IMR-90 (cell line): ENCODE measurements around the gene SLAMF8. TPM values are rescaled to one million over a fixed set of nuclear protein-coding genes. Genes with fewer than 3 reads are reported as not detected.

Experiments used
- ATAC-seq: fragments of 200-7000 bp; cut with Tn5 transposase; 2 replicates; pipeline ENCODE4 v1.9.1; 2020; ENCODE audit warnings: low read depth, mild to moderate bottlenecking, moderate library complexity
- BruUV-seq: library from RNA; stranded (reverse); fragments of 400-500 nt; replicated peaks from 2 replicates; lab custom pipeline; 2021; lab: Mats Ljungman, UMichigan
- CTCF ChIA-PET: fragments of 300-600 bp; formaldehyde crosslinking; extraction: SDS; loops from one replicate; lab custom pipeline; 2021; ENCODE audit warnings: antibody characterized with exemption; lab: Yijun Ruan, JAX
- POLR2A ChIA-PET: fragments of 300-600 bp; sonication (Branson Sonifier 250); formaldehyde crosslinking; loops from one replicate; lab custom pipeline; 2022; ENCODE audit warnings: antibody characterized with exemption; ENCODE audit not compliant: unreplicated experiment; lab: Charles Lee
- DNase-seq: peaks from one replicate; pipeline ENCODE4 v3.0.0; 2013
- H2AFZ ChIP-seq: replicated peaks from 2 replicates; pipeline ENCODE3; 2013; ENCODE audit warnings: low read length, mild to moderate bottlenecking; ENCODE audit not compliant: poor library complexity
- H2AK5ac ChIP-seq: 2 replicates; pipeline ENCODE4 v1.6.1; 2013; ENCODE audit warnings: low read depth, low read length, inconsistent platforms
- H2AK9ac ChIP-seq: replicated peaks from 2 replicates; pipeline ENCODE3; 2013; ENCODE audit warnings: mild to moderate bottlenecking, low read depth, low read length, moderate library complexity; ENCODE audit not compliant: poor library complexity
- H2BK120ac ChIP-seq: 2 replicates; pipeline ENCODE4 v1.6.1; 2013; ENCODE audit warnings: low read depth, low read length, inconsistent platforms
- H2BK15ac ChIP-seq: 3 replicates; pipeline ENCODE4 v1.6.1; 2013; ENCODE audit warnings: low read depth, low read length, inconsistent platforms
- H2BK20ac ChIP-seq: 2 replicates; pipeline ENCODE4 v1.6.1; 2013; ENCODE audit warnings: low read depth, mild to moderate bottlenecking, inconsistent platforms, low read length, moderate library complexity
- H2BK5ac ChIP-seq: 2 replicates; pipeline ENCODE4 v1.6.1; 2013; ENCODE audit warnings: mild to moderate bottlenecking, low read depth, low read length, inconsistent platforms; ENCODE audit not compliant: poor library complexity, severe bottlenecking
- H3K14ac ChIP-seq: replicated peaks from 2 replicates; pipeline ENCODE4 v1.6.1; 2013; ENCODE audit warnings: low read depth, low read length, inconsistent platforms
- H3K18ac ChIP-seq: 2 replicates; pipeline ENCODE4 v1.6.1; 2013; ENCODE audit warnings: low read depth, low read length, control low read depth
- H3K23ac ChIP-seq: 2 replicates; pipeline ENCODE4 v1.6.1; 2013; ENCODE audit warnings: low read depth, low read length, inconsistent platforms
- H3K27ac ChIP-seq: 2 replicates; pipeline ENCODE4 v1.5.1; 2013; ENCODE audit warnings: mild to moderate bottlenecking, control low read depth, low read length; ENCODE audit not compliant: insufficient read depth
- H3K27me3 ChIP-seq: 2 replicates; pipeline ENCODE4 v1.6.1; 2013; ENCODE audit warnings: low read length; ENCODE audit not compliant: control insufficient read depth, insufficient read depth
- H3K36me3 ChIP-seq: 2 replicates; pipeline ENCODE4 v1.6.1; 2013; ENCODE audit warnings: low read length, mixed read lengths; ENCODE audit not compliant: control insufficient read depth, insufficient read depth
- H3K4ac ChIP-seq: 2 replicates; pipeline ENCODE4 v1.6.1; 2013; ENCODE audit warnings: low read depth, low read length, inconsistent platforms
- H3K4me1 ChIP-seq: 2 replicates; pipeline ENCODE4 v1.6.1; 2013; ENCODE audit warnings: low read length, mixed read lengths; ENCODE audit not compliant: control insufficient read depth, insufficient read depth
- H3K4me2 ChIP-seq: 2 replicates; pipeline ENCODE4 v1.6.1; 2013; ENCODE audit warnings: low read depth, mild to moderate bottlenecking, control low read depth, low read length, moderate library complexity
- H3K4me3 ChIP-seq: 2 replicates; pipeline ENCODE4 v1.5.1; 2013; ENCODE audit warnings: low read depth, mild to moderate bottlenecking, control low read depth, low read length, moderate library complexity; ENCODE audit not compliant: insufficient read depth
- H3K56ac ChIP-seq: 2 replicates; pipeline ENCODE4 v1.6.1; 2013; ENCODE audit warnings: low read length, inconsistent platforms; ENCODE audit not compliant: insufficient read depth; ENCODE audit errors: extremely low read depth
- H3K79me1 ChIP-seq, 2 experiments: 2 replicates each; pipeline ENCODE4 v1.6.1; 2013; ENCODE audit warnings: low read length in 2 of 2, inconsistent platforms in 1 of 2, low read depth in 1 of 2
- H3K9ac ChIP-seq: 2 replicates; pipeline ENCODE4 v1.6.1; 2013; ENCODE audit warnings: low read depth, low read length, control low read depth
- H3K9me1 ChIP-seq: 2 replicates; pipeline ENCODE4 v1.6.1; 2013; ENCODE audit warnings: low read length, inconsistent platforms; ENCODE audit not compliant: insufficient read depth
- H3K9me3 ChIP-seq: 2 replicates; pipeline ENCODE4 v1.6.1; 2013; ENCODE audit warnings: low read length; ENCODE audit not compliant: control insufficient read depth, insufficient read depth
- H4K20me1 ChIP-seq: 2 replicates; pipeline ENCODE4 v1.6.1; 2013; ENCODE audit warnings: low read length, inconsistent platforms; ENCODE audit not compliant: insufficient read depth
- H4K5ac ChIP-seq: 2 replicates; pipeline ENCODE4 v1.6.1; 2013; ENCODE audit warnings: mild to moderate bottlenecking, low read depth, low read length, control low read depth
- H4K8ac ChIP-seq, 2 experiments: 2 replicates each; pipeline ENCODE4 v1.6.1; 2013; ENCODE audit warnings: low read depth in 2 of 2, low read length in 2 of 2, control low read depth in 1 of 2, inconsistent platforms in 1 of 2
- H4K91ac ChIP-seq: 2 replicates; pipeline ENCODE4 v1.6.1; 2013; ENCODE audit warnings: low read depth, low read length, inconsistent platforms; ENCODE audit not compliant: insufficient read depth
- BHLHE40 ChIP-seq: fragments of 150-350 bp; IDR thresholded peaks from 2 replicates; pipeline ENCODE4 v1.6.1; 2016; ENCODE audit warnings: mild to moderate bottlenecking, low read depth, low read length
- CEBPB ChIP-seq: IDR thresholded peaks from 2 replicates; pipeline ENCODE4 v1.6.1; 2012; ENCODE audit warnings: low read depth, low read length, improper control_type of control experiment
- CHD1 ChIP-seq: IDR thresholded peaks from 2 replicates; pipeline ENCODE4 v1.6.1; 2012; ENCODE audit warnings: low read depth, low read length, improper control_type of control experiment
- FOS ChIP-seq: fragments of 150-350 bp; IDR thresholded peaks from 2 replicates; pipeline ENCODE4 v1.6.1; 2016; ENCODE audit warnings: low read depth, low read length
- MAFK ChIP-seq: IDR thresholded peaks from 2 replicates; pipeline ENCODE4 v1.6.1; 2012; ENCODE audit warnings: low read depth, low read length, improper control_type of control experiment
- MAZ ChIP-seq: IDR thresholded peaks from 2 replicates; pipeline ENCODE4 v1.6.1; 2012; ENCODE audit warnings: low read depth, mild to moderate bottlenecking, low read length, improper control_type of control experiment, moderate library complexity, borderline replicate concordance
- MXI1 ChIP-seq: IDR thresholded peaks from 2 replicates; pipeline ENCODE4 v1.6.1; 2012; ENCODE audit warnings: low read depth, mild to moderate bottlenecking, low read length, moderate library complexity, borderline replicate concordance
- NFE2L2 ChIP-seq: fragments of 150-350 bp; IDR thresholded peaks from 2 replicates; pipeline ENCODE4 v1.6.1; 2016; ENCODE audit warnings: low read depth, mild to moderate bottlenecking, low read length
- POLR2A ChIP-seq: IDR thresholded peaks from 2 replicates; pipeline ENCODE4 v1.6.1; 2012; ENCODE audit warnings: mild to moderate bottlenecking, low read depth, low read length
- RAD21 ChIP-seq: IDR thresholded peaks from 2 replicates; pipeline ENCODE4 v1.6.1; 2012; ENCODE audit warnings: low read length, improper control_type of control experiment
- RCOR1 ChIP-seq: IDR thresholded peaks from 2 replicates; pipeline ENCODE4 v1.6.1; 2012; ENCODE audit warnings: mild to moderate bottlenecking, low read length, improper control_type of control experiment; ENCODE audit not compliant: insufficient replicate concordance
- RFX5 ChIP-seq: IDR thresholded peaks from 2 replicates; pipeline ENCODE4 v1.8.0; 2012; ENCODE audit warnings: low read depth, mild to moderate bottlenecking, low read length, moderate library complexity
- SMC3 ChIP-seq: fragments of 150-350 bp; IDR thresholded peaks from 2 replicates; pipeline ENCODE4 v1.6.1; 2016; ENCODE audit warnings: low read depth, mild to moderate bottlenecking, antibody characterized with exemption, low read length, moderate library complexity
- WGBS, 2 experiments: methylation state at CpG; one replicate each; pipeline versions ENCODE4 v1.1.5 to v1.1.7; 2013; ENCODE audit warnings: missing lambda C conversion rate in 2 of 2; ENCODE audit not compliant: insufficient read length in 1 of 2; ENCODE audit errors: extremely low coverage in 2 of 2; 5-methylcytosine and 5-hydroxymethylcytosine counted together
- dilution Hi-C: fragments of 300-500 bp; cut with HindIII; formaldehyde crosslinking; loops from one replicate; pipeline ENCODE4 v1.14.3; 2018; ENCODE audit warnings: low sequenced_read_pairs; ENCODE audit not compliant: unreplicated experiment
- in situ Hi-C: fragments of 300-500 bp; cut with MboI; formaldehyde crosslinking; loops from 3 replicates; pipeline ENCODE4 v1.14.3; 2019; ENCODE audit warnings: low sequenced_read_pairs, inconsistent platforms, mixed read lengths
- intact Hi-C: fragments of 100-400 bp; cut with micrococcal nuclease; formaldehyde crosslinking; loops from 2 replicates; pipeline ENCODE4 v1.10.0; 2022
- polyA plus RNA-seq, 3 experiments: library from polyadenylated mRNA; depleted of rRNA; stranded (reverse); fragments of >200 nt; gene quantifications; 2 replicates each; pipeline ENCODE4 v1.2.3, GENCODE V29; 2012; ENCODE audit warnings: low replicate concordance in 1 of 3
- total RNA-seq: library from RNA; depleted of rRNA; stranded (reverse); fragments of >200 nt; gene quantifications from 2 replicates; pipeline ENCODE4 v1.2.3, GENCODE V29; 2012
- TF ChIP-seq, protein P1 (sequence below): fragments of 150-350 bp; IDR thresholded peaks from 2 replicates; pipeline ENCODE4 v1.6.1; 2016; ENCODE audit warnings: low read depth, mild to moderate bottlenecking, low read length, moderate library complexity, borderline replicate concordance
- TF ChIP-seq, protein P2 (sequence below): conservative IDR thresholded peaks from 2 replicates; pipeline ENCODE4 v1.5.1; 2012; ENCODE audit warnings: mild to moderate bottlenecking, low read depth, low read length, improper control_type of control experiment
- TF ChIP-seq, protein P3 (sequence below): fragments of 150-350 bp; IDR thresholded peaks from 2 replicates; pipeline ENCODE4 v1.6.1; 2017; ENCODE audit warnings: mild to moderate bottlenecking, antibody characterized with exemption, low read length, low read depth

The SLAMF8 gene
- total and polyA plus RNA-seq, 2 of the 4 experiments (the other 2 are of a cell fraction), result 0.07 TPM; not detected in 1

DNA sequence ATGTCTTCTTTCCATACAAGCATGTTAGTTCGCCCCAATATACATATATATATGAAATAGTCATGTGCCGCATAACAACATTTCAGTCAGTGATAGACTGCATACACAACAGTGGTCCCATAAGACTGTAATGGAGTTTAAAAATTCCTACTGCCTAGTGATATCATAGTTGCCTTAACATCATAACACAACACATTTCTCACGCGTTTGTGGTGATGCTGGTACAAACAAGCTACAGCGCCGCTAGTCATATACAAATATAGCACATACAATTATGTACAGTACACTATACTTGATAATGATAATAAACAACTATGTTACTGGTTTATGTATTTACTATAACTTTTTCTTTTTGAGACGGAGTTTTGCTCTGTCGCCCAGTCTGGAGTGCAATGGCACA lies 10.7 kb upstream of the SLAMF8 start:
- Histone ChIP-seq H2BK5ac (no peak overlapping the region), H2AK9ac (no peak overlapping the region), H2BK15ac (no peak overlapping the region), H2AFZ (no peak overlapping the region), H3K23ac (no peak overlapping the region), H4K20me1 (no peaks in the 10 kb centered on the region), H2BK120ac (no peak overlapping the region), H3K9me1 (no peaks in the 10 kb centered on the region; the same call in 1 of the 2 replicates), H4K91ac (no peak overlapping the region), H2BK20ac (no peak overlapping the region), H3K56ac (no peak overlapping the region), H3K18ac (no peak overlapping the region), H4K8ac (no peak overlapping the region), H3K14ac (no peak overlapping the region), H3K9me3 (no peaks in the 10 kb centered on the region), H3K79me1 (no peaks in the 10 kb centered on the region), H3K27me3 (peaks cover 25% of the 10 kb centered on the region), H2AK5ac (no peak overlapping the region), H3K4ac (no peak overlapping the region), H3K36me3 (no peaks in the 10 kb centered on the region), H3K4me1 (no peaks in the 10 kb centered on the region), H3K4me2 (no peak overlapping the region), H3K27ac (no peak overlapping the region), H3K9ac (no peak overlapping the region), H3K4me3 (no peak overlapping the region), H4K5ac (no peak overlapping the region)
- in situ Hi-C loops, result no loop called here
- no peak for ATAC-seq
- TF ChIP-seq RCOR1 (no peak), FOS (no peak), SMC3 (no peak), NFE2L2 (no peak), CHD1 (no peak), BHLHE40 (no peak), MAFK (no peak), CEBPB (no peak), RAD21 (no peak), MAZ (no peak), RFX5 (no peak), MXI1 (no peak), POLR2A (no peak)
- TF ChIP-seq, protein P1, sequence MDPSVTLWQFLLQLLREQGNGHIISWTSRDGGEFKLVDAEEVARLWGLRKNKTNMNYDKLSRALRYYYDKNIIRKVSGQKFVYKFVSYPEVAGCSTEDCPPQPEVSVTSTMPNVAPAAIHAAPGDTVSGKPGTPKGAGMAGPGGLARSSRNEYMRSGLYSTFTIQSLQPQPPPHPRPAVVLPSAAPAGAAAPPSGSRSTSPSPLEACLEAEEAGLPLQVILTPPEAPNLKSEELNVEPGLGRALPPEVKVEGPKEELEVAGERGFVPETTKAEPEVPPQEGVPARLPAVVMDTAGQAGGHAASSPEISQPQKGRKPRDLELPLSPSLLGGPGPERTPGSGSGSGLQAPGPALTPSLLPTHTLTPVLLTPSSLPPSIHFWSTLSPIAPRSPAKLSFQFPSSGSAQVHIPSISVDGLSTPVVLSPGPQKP, result no peak
- TF ChIP-seq, protein P2, sequence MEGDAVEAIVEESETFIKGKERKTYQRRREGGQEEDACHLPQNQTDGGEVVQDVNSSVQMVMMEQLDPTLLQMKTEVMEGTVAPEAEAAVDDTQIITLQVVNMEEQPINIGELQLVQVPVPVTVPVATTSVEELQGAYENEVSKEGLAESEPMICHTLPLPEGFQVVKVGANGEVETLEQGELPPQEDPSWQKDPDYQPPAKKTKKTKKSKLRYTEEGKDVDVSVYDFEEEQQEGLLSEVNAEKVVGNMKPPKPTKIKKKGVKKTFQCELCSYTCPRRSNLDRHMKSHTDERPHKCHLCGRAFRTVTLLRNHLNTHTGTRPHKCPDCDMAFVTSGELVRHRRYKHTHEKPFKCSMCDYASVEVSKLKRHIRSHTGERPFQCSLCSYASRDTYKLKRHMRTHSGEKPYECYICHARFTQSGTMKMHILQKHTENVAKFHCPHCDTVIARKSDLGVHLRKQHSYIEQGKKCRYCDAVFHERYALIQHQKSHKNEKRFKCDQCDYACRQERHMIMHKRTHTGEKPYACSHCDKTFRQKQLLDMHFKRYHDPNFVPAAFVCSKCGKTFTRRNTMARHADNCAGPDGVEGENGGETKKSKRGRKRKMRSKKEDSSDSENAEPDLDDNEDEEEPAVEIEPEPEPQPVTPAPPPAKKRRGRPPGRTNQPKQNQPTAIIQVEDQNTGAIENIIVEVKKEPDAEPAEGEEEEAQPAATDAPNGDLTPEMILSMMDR, result no peak
- TF ChIP-seq, protein P3, sequence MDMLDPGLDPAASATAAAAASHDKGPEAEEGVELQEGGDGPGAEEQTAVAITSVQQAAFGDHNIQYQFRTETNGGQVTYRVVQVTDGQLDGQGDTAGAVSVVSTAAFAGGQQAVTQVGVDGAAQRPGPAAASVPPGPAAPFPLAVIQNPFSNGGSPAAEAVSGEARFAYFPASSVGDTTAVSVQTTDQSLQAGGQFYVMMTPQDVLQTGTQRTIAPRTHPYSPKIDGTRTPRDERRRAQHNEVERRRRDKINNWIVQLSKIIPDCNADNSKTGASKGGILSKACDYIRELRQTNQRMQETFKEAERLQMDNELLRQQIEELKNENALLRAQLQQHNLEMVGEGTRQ, result no peak
- CTCF ChIA-PET, result interaction anchor here (1.4 kb wide), 1 partner anchor 38 kb away, joined by 4 read pairs; no protein-coding TSS in a partner anchor
- DNase-seq, result no peak
- POLR2A ChIA-PET, result no interaction called here
- dilution Hi-C loops, result no loop called here
- intact Hi-C loops, result no loop called here
- no TSS peak for BruUV-seq
- no CpG with 5 or more reads among the region's 8 CpGs for WGBS, 2 experiments
